NCI-H1417 (cell line): ENCODE measurements around the gene MGAT2.
A peak's percentile ranks its signal among the peaks of the same experiment; 100 is the strongest.
"Not testable (repeated sequence)": the region's sequence is repeated elsewhere in the genome, so short reads cannot be mapped to it uniquely, and the experiment has no call there.

Source experiments
- DNase-seq, 3 experiments: peaks; one replicate each; lab custom pipeline; 2025; lab: John Stamatoyannopoulos, UW

The MGAT2 gene

GRCh38 chr14:49620182-49621113 is at the start of gene MGAT2, which contains the start of gene RPL36AL:
TSS of gene MGAT2 (plus strand) at chr14:49620799. CDS start at chr14:49621269, 470 bp downstream.
TSS of gene RPL36AL (minus strand) at chr14:49620626. CDS start at chr14:49619104, 1,522 bp downstream.
- peak; percentile 98 to 99 (median 99) for DNase-seq

- DNase-seq = no peak
Observed at GRCh38 chr14:49574038-49574437, 46.6 kb upstream of the MGAT2 start.

GRCh38 chr14:49578141-49578540 is 42.5 kb upstream of the MGAT2 start:
- no peak for DNase-seq

GRCh38 chr14:49579841-49580240 is 40.8 kb upstream of the MGAT2 start:
- no peak for DNase-seq

- DNase-seq = no peak
Observed at GRCh38 chr14:49581209-49582112, 39.1 kb upstream of the MGAT2 start.

- no peak for DNase-seq
Observed at GRCh38 chr14:49582113-49582977, 38.3 kb upstream of the MGAT2 start.

- no peak for DNase-seq
Observed at GRCh38 chr14:49583629-49584028, 37.0 kb upstream of the MGAT2 start.

- DNase-seq = no peak
Observed at GRCh38 chr14:49584058-49584457, 36.5 kb upstream of the MGAT2 start.

GRCh38 chr14:49584981-49585640 is 35.5 kb upstream of the MGAT2 start:
- not testable (repeated sequence) for DNase-seq

- DNase-seq = peak; percentile 99 to 100 (median 99)
Observed at GRCh38 chr14:49585803-49586672, 34.6 kb upstream of the MGAT2 start, which contains the start of gene RPS29. TSS of gene RPS29 (minus strand) at chr14:49586380. CDS start at chr14:49586346, 34 bp downstream.

- DNase-seq = peak; percentile 81 to 92 (median 85)
Observed at GRCh38 chr14:49586673-49587460, 33.7 kb upstream of the MGAT2 start.

GRCh38 chr14:49589387-49589786 is 31.2 kb upstream of the MGAT2 start:
- DNase-seq = no peak

GRCh38 chr14:49593016-49593415 is 27.6 kb upstream of the MGAT2 start:
- DNase-seq = no peak

GRCh38 chr14:49594347-49595091 is 26.1 kb upstream of the MGAT2 start:
- no peak for DNase-seq

- DNase-seq = no peak
Observed at GRCh38 chr14:49598189-49598484, 22.5 kb upstream of the MGAT2 start.

- DNase-seq = peak; percentile 94 to 98 (median 98)
Observed at GRCh38 chr14:49598485-49599300, 21.9 kb upstream of the MGAT2 start, which contains the start of gene LRR1. TSS of gene LRR1 (plus strand) at chr14:49598940. CDS start at chr14:49599021, 81 bp downstream.

- no peak for DNase-seq
Observed at GRCh38 chr14:49607583-49607982, 13.0 kb upstream of the MGAT2 start.
